Ramos (cell line): Measurements from ENCODE around the gene PCCB.

Source experiments
- in situ Hi-C: fragments of 300-500 bp; cut with MboI; formaldehyde crosslinking; loops from one replicate; pipeline ENCODE4 v1.14.3; 2022; ENCODE audit warnings: low sequenced_read_pairs; ENCODE audit not compliant: unreplicated experiment

Gene PCCB

DNA sequence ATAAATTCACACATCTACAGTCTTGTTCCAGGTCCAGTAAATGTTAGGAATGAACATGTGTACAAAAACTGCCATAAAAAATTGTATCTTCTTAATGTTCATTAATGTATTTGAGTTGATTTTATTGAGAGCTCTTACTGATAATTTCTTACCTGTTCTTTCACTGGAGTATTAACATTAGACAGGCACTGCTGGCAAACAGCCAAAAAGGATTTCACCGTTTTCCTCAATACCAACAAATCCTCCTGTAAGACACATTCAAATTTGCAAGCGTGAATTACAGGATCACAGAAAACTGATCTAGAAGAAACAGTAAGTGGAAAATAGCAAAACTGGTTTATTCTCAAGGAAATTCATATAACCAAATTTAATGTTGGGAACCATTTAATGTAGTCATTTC, 127.4 kb downstream of the PCCB start:
- in situ Hi-C loops = no loop called here

DNA sequence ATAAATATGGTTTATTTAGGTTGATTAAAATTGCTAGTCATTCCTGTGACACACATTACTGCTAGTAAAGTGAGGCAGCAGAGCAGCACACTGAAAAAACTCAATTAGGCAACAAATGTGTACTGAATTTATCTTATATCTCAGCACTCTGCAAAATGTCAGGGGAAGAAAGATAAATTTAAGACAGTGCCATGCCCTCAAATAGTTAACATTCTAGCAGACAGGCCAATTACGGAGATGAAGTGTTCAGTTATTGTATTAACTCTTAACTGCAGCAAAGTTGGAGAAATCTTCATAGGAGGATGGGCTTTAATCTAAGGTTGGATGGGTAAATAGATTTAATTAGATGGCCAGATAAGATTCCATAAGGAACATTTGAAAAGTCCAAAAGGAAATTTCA, 127.9 kb downstream of the PCCB start:
- in situ Hi-C loops = no loop called here
